ENCODE results near the gene GNG5. TPM values are rescaled to one million over a fixed set of nuclear protein-coding genes. Genes with fewer than 3 reads are reported as not detected.
A peak's percentile ranks its signal among the peaks of the same experiment; 100 is the strongest.
"Not testable (repeated sequence)": the region's sequence is repeated elsewhere in the genome, so short reads cannot be mapped to it uniquely, and the experiment has no call there.

Gene GNG5
- total RNA-seq, 8 experiments from 2014 or later = 59.2 to 175 (median 83.1) TPM

DNA sequence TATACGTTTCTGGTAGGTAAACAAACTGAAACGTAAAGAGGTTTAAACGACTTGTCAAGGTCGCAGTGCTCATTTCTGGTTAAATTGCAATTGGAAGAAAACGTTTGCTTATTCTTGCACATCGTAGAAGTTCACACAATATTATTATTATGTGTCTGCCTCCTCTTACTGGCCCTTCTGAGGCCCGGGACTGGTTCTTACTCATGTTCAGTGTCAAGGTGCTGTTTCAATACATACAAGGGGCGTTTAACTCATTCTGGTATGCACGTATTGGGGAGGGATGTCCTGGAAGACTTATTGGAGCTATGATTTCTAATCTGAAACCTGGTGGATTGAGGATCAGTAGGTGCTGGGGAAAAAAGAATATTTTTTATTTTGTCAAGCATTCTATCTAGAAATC lies 26.4 kb downstream of the GNG5 start:
- no peak overlapping the region for H3K27ac ChIP-seq
- 0 to 11% (median 5%) methylated on average over 5 to 9 of the region's 9 CpGs for WGBS, 10 experiments

GRCh38 chr1:84478876-84479868 lies 27.2 kb downstream of the GNG5 start, which contains the start of gene RPF1:
TSS of gene RPF1 (plus strand) at chr1:84479266. CDS start at chr1:84479282, 16 bp downstream.
- in situ Hi-C loops (cut with MboI; ENCODE audit: low pct_unique_long_range_greater_than_20kb in 2 of 9, low sequenced_read_pairs in 9 of 9, unreplicated experiment in 9 of 9) = loop anchor here in 1 of 9 experiments (25.0 kb wide), 1 partner anchor 458 kb away; no protein-coding TSS in a partner anchor
- WGBS, 10 experiments = 0 to 32% (median 13%) methylated on average over 1 to 24 of the region's 51 CpGs; no CpG with 5 or more reads in 1 of the 10 experiments
- ATAC-seq (replicated peaks in 6 of 8) = peak; percentile 97 to 99 (median 98)
- Histone ChIP-seq H3K27ac (peak within 1 kb of the TSS; percentile 74 to 91), H3K4me3 (peak within 1 kb of the TSS; percentile 77 to 100 (median 93)), H3K4me1 (replicated peaks in 1 of 2) (peaks cover 13 to 14% of the 10 kb centered on the region in 2 donors)

More for the DNA sequence above, 26.4 kb downstream of the GNG5 start:
- in situ Hi-C loops (cut with MboI; ENCODE audit: low pct_unique_long_range_greater_than_20kb in 2 of 9, low sequenced_read_pairs in 9 of 9, unreplicated experiment in 9 of 9) = loop anchor here in 1 of 9 experiments (25.0 kb wide), 1 partner anchor 457 kb away; no protein-coding TSS in a partner anchor
- Histone ChIP-seq H3K4me1 (replicated peaks in 1 of 2) (peaks cover 13 to 14% of the 10 kb centered on the region in 2 donors), H3K4me3 (peak overlapping the region; percentile 77 to 100 (median 93))
- ATAC-seq (replicated peaks in 6 of 8) = no peak

DNA sequence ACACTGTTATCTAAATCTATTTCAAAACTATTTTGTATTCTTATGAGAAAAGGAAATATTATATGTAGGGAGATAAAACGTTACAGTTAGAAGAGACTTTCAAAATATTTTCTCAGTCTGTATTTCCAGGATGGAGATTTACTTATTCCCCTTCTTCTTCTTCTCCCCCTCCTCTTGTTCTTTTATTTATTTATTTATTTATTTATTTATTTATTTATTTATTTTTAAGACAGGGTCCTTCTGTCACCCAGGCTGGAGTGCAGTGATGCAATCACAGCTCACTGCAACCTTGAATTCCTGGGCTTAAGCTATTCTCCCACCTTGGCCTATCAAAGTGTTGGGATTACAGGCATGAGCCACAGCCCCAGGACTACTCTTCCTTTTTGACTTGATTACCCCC lies 30.2 kb downstream of the GNG5 start:
- Histone ChIP-seq H3K4me3 (no peak overlapping the region), H3K4me1 (replicated peaks in 1 of 2) (peaks cover 11 to 13% of the 10 kb centered on the region in 2 donors), H3K27ac (no peak overlapping the region)
- ATAC-seq (replicated peaks in 6 of 8) = no peak
- 18 to 57% (median 40%) methylated on average over 1 of the region's 1 CpG; no CpG with 5 or more reads in 1 of the 10 experiments for WGBS, 10 experiments
- in situ Hi-C loops (cut with MboI; ENCODE audit: low pct_unique_long_range_greater_than_20kb in 2 of 9, low sequenced_read_pairs in 9 of 9, unreplicated experiment in 9 of 9) = loop anchor here in 1 of 9 experiments (25.0 kb wide), 1 partner anchor 461 kb away; no protein-coding TSS in a partner anchor

DNA sequence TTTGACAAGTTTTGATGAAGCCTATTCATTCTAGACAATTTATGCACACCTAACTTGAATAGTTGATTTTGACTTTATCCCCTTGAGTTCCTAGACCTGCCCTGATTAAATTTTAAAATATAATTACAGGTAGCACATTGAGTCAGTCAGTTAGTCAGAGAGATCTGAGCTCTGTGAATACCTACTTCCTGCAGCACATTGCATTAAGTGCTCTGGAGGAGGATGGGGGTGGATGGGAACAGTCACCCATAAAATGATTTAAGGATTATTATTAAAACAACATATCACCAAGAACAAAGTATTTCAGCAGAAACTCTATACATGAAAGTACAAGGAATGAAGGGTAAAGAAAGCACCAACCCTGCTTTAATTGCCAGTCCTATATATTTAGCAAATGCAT lies 39.1 kb downstream of the GNG5 start:
- H3K4me3 ChIP-seq = no peak overlapping the region
- no peaks in the 10 kb centered on the region for H3K4me1 ChIP-seq (replicated peaks in 1 of 2)
- ATAC-seq (replicated peaks in 6 of 8) = no peak
- in situ Hi-C loops (cut with MboI; ENCODE audit: low pct_unique_long_range_greater_than_20kb in 2 of 9, low sequenced_read_pairs in 9 of 9, unreplicated experiment in 9 of 9) = loop anchor here in 5 of 9 experiments (25.0 kb wide), 4 partner anchors 295 to 555 kb away; no protein-coding TSS in a partner anchor
- H3K27ac ChIP-seq = no peak overlapping the region

DNA sequence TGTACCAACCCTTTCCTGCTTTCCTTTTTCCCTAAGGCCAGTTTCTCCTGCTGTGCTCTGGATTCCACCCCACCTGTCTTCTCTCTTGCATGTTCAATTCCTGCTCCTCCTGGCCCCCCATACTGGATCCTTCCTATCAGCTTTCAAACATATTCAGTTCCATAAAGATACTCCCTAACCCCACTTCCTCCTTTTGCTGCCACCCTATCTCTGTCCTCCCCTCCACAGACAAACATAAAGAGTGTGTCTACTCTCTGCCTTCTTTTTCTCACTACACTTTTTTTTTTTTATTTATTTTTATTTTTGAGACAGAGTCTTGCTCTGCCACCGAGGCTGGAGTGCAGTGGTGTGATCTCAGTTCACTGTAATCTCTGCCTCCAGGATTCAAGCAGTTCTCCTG lies 44.3 kb downstream of the GNG5 start:
- in situ Hi-C loops (cut with MboI; ENCODE audit: low pct_unique_long_range_greater_than_20kb in 2 of 9, low sequenced_read_pairs in 9 of 9, unreplicated experiment in 9 of 9) = loop anchor here in 5 of 9 experiments (25.0 kb wide), 4 partner anchors 300 to 550 kb away; no protein-coding TSS in a partner anchor
- no peak overlapping the region for H3K4me3 ChIP-seq
- no peak overlapping the region for H3K27ac ChIP-seq
- no peaks in the 10 kb centered on the region for H3K4me1 ChIP-seq (replicated peaks in 1 of 2)
- ATAC-seq (replicated peaks in 6 of 8) = no peak
- WGBS, 10 experiments = 0 to 73% (median 55%) methylated on average over 1 of the region's 1 CpG; no CpG with 5 or more reads in 4 of the 10 experiments

DNA sequence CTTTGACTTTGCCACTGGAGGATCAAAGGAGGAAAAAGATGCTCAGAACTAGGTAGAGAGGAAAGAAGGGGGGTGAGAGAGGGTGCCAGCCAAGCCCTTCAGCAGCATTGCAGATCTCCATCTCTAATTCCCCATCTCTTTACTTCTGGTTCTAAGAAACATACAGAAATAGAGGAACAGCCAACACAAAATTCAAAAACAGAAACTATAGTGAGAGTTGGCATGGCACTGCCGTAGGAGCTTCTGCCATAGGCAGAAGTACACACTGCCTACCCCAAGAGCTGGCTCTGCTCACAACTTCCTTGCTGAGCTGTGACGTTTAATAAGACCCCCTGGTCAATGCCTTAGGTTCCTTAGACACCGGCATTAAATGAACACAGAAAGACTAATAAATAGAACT lies 53.9 kb downstream of the GNG5 start:
- in situ Hi-C loops (cut with MboI; ENCODE audit: low pct_unique_long_range_greater_than_20kb in 2 of 9, low sequenced_read_pairs in 9 of 9, unreplicated experiment in 9 of 9) = loop anchor here in 5 of 9 experiments (25.0 kb wide), 4 partner anchors 310 to 540 kb away; no protein-coding TSS in a partner anchor
- H3K4me1 ChIP-seq (replicated peaks in 1 of 2) = no peaks in the 10 kb centered on the region
- H3K4me3 ChIP-seq = no peak overlapping the region
- WGBS, 10 experiments = 55 to 100% (median 80%) methylated on average over 1 to 3 of the region's 3 CpGs; no CpG with 5 or more reads in 1 of the 10 experiments
- no peak for ATAC-seq (replicated peaks in 6 of 8)
- H3K27ac ChIP-seq = no peak overlapping the region

GRCh38 chr1:84450910-84451309 lies 55.5 kb downstream of the GNG5 start:
- WGBS, 10 experiments = 50 to 100% (median 67%) methylated on average over 1 to 2 of the region's 2 CpGs; no CpG with 5 or more reads in 1 of the 10 experiments
- Histone ChIP-seq H3K4me3 (no peak overlapping the region), H3K27ac (no peak overlapping the region), H3K4me1 (replicated peaks in 1 of 2) (no peaks in the 10 kb centered on the region)
- ATAC-seq (replicated peaks in 6 of 8) = no peak
- in situ Hi-C loops (cut with MboI; ENCODE audit: low pct_unique_long_range_greater_than_20kb in 2 of 9, low sequenced_read_pairs in 9 of 9, unreplicated experiment in 9 of 9) = loop anchor here in 5 of 9 experiments (25.0 kb wide), 4 partner anchors 311 to 539 kb away; no protein-coding TSS in a partner anchor

GRCh38 chr1:84448704-84449103 lies 57.7 kb downstream of the GNG5 start:
- ATAC-seq (replicated peaks in 6 of 8) = not testable (repeated sequence)
- 77 to 100% (median 83%) methylated on average over 1 to 3 of the region's 3 CpGs; no CpG with 5 or more reads in 5 of the 10 experiments for WGBS, 10 experiments

More at GRCh38 chr1:84448704-84449103, 57.7 kb downstream of the GNG5 start:
- not testable (repeated sequence) for H3K4me1 ChIP-seq (replicated peaks in 1 of 2); H3K4me3 ChIP-seq; H3K27ac ChIP-seq
- in situ Hi-C loops (cut with MboI; ENCODE audit: low pct_unique_long_range_greater_than_20kb in 2 of 9, low sequenced_read_pairs in 9 of 9, unreplicated experiment in 9 of 9) = loop anchor here in 4 of 9 experiments (10.0 to 25.0 kb wide), 4 partner anchors 311 to 511 kb away; partner anchors contain the start of gene PRKACB (in 1 of the 4)

Other genes with a start within 250 kb of the GNG5 start
- 10 to 100 TPM in 2 of 8 experiments, 1 to 10 TPM in 6; 2.4 to 18.2 (median 4.2) TPM for gene SAMD13, start 204.9 kb downstream of the GNG5 start, total RNA-seq
- under 1 TPM in 2 of 8 experiments, not detected in 6; 0.38 to 0.66 TPM for gene DNASE2B, start 108.1 kb downstream of the GNG5 start, total RNA-seq
- gene RPF1, start 27.3 kb downstream of the GNG5 start, total RNA-seq = 10 to 100 TPM; 38.7 to 77.5 (median 54.8) TPM
- gene SPATA1, start 195 bp downstream of the GNG5 start, total RNA-seq = 1 to 10 TPM in 7 of 8 experiments, under 1 TPM in 1; 0.67 to 3.3 (median 1.6) TPM
- 10 to 100 TPM in 2 of 8 experiments, 1 to 10 TPM in 6; 2.3 to 15.4 (median 5.5) TPM for gene CTBS, start 67.9 kb upstream of the GNG5 start, total RNA-seq
- 10 to 100 TPM; 13.5 to 47.6 (median 24.1) TPM for gene SSX2IP, start 183.9 kb upstream of the GNG5 start, total RNA-seq

Measured in motor neuron (in vitro differentiated cells).